PC-3 (cell line): ENCODE data around the gene TMEM184B.

Experiments used
- EZH2phosphoT487 ChIP-seq: fragments of 300-600 bp; sonication (generic); IDR thresholded peaks from 2 replicates; pipeline ENCODE4 v1.6.1; 2018; ENCODE audit warnings: mild to moderate bottlenecking, antibody characterized with exemption, low read length, borderline replicate concordance
- TF ChIP-seq, protein P1 (sequence below): fragments of 300-600 bp; sonication (generic); conservative IDR thresholded peaks from 2 replicates; pipeline ENCODE4 v1.5.1; 2017; ENCODE audit warnings: antibody characterized with exemption, low read depth, mild to moderate bottlenecking, low read length

DNA sequence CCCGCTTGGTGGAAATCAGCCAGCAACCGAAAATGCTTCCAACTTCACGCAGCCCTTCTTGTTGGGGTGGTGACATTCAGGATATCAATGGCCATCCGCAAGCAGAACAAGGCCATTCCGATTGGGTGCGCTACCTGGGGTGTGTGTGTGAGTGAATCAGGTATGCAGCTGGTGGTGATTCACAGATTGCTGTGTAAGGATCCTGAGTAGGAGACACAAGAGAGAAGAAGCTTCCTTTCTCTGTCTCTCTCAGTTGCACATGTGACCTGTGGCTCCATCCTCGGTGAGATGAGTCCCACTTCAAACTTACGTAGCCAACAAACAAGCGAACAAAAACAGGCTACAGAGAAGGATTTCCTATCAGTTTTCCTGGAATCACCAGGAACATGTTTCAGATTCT, 9.6 kb upstream of the TMEM184B start:
- TF ChIP-seq, protein P1, sequence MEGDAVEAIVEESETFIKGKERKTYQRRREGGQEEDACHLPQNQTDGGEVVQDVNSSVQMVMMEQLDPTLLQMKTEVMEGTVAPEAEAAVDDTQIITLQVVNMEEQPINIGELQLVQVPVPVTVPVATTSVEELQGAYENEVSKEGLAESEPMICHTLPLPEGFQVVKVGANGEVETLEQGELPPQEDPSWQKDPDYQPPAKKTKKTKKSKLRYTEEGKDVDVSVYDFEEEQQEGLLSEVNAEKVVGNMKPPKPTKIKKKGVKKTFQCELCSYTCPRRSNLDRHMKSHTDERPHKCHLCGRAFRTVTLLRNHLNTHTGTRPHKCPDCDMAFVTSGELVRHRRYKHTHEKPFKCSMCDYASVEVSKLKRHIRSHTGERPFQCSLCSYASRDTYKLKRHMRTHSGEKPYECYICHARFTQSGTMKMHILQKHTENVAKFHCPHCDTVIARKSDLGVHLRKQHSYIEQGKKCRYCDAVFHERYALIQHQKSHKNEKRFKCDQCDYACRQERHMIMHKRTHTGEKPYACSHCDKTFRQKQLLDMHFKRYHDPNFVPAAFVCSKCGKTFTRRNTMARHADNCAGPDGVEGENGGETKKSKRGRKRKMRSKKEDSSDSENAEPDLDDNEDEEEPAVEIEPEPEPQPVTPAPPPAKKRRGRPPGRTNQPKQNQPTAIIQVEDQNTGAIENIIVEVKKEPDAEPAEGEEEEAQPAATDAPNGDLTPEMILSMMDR = no peak
- no peak for TF ChIP-seq EZH2phosphoT487
